WI38 (cell line): ENCODE data around the gene SMC3.

Experiments used
- H3K4me3 ChIP-seq: 2 replicates; pipeline ENCODE4 v1.5.1; 2011; ENCODE audit warnings: low read depth, mild to moderate bottlenecking, control low read depth, low read length
- CTCF ChIP-seq: IDR thresholded peaks from 2 replicates; pipeline ENCODE4 v1.5.1; 2012; ENCODE audit warnings: low read depth, mild to moderate bottlenecking, control low read depth, low read length

SMC3 gene

GRCh38 chr10:110612087-110612486 is 44.6 kb downstream of the SMC3 start:
- TF ChIP-seq CTCF, result no peak

GRCh38 chr10:110612629-110613028 is 45.1 kb downstream of the SMC3 start:
- no peak overlapping the region for H3K4me3 ChIP-seq
- no peak for TF ChIP-seq CTCF

More at GRCh38 chr10:110612087-110612486, 44.6 kb downstream of the SMC3 start:
- H3K4me3 ChIP-seq, result no peak overlapping the region

GRCh38 chr10:110613341-110613995 is 46.0 kb downstream of the SMC3 start:
- H3K4me3 ChIP-seq, result no peak overlapping the region
- no peak for TF ChIP-seq CTCF

DNA sequence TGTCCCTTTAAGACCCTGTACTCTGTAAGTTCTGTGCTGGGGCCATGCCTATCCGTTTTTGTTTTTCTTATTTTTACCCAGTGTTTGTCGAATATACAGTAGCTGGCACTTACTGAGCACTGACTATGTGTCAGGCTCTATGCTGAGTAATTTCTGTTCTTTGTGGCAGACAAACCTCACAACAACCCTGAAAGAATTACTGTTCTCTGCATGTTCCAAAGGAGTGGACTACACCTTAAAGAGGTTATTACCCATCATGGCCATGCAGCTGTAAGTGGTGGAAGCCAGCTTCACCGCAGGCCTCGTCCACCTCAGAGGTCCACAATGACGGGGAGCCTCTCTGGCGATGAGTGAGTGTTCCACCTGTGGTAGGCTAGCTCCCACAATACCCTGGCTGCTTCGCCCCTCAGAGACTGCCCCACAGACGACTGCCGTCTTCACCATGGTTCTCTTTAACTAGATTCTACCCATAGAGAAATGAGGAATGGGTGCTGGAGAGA is 46.6 kb downstream of the SMC3 start:
- no peak for TF ChIP-seq CTCF
- no peak overlapping the region for H3K4me3 ChIP-seq

DNA sequence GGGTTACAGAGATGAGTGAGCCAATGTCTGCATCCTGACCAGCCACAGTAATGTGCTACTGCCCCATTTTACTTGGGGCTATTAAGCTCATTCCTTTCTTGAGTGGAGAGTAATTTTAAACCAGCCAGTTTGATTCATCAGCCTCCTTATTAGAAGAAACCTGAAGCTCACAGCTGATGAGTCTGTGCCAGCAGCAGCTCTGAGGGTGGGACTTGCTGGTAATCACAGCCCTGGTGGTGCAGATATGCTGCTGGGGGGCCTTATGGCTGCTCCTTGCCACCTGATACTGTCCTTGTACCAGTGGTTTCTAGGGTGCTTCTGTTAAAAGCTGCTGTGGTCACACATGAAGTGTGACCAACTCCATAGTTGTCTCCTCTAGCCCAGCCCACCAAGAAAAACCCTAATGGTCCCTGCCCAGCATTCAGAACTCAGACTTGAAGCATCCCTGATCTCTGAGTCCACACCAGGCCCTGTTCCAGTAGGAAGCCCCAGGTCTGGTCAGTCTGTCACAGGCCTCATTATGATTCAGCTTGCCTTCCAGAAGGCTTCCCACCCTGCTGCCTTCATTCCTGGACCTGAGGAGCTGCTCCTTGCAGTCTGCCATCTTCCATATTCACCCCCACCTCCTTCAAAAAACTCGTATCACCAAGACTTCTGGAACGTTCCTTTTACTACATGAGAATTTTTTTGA is 47.7 kb downstream of the SMC3 start:
- no peak overlapping the region for H3K4me3 ChIP-seq
- no peak for TF ChIP-seq CTCF

DNA sequence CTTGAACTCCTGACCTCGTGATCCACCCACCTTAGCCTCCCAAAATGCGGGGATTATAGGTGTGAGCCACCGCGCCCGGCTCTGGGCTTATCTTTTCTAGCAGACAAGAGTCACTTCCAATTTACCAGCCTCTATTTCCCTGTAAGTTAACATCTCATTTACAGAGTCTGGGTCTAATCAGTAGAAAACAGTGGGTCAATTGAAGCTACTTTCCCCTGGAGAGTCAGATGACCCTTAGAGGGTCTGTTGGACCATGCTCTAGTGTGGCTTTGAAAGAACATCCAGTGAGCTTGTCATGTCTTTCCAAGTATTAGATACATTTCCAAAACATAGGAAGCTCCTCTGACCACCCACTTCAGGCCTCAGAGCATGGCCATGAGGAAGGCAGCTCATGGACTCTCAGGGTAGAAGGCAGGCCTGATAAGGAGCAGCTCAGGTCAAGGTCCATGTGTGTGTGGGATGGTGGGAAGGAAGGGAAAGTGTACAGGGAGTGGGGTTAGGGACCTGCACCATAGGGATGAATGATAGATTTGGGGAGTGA is 49.1 kb downstream of the SMC3 start:
- TF ChIP-seq CTCF, result no peak
- no peak overlapping the region for H3K4me3 ChIP-seq

DNA sequence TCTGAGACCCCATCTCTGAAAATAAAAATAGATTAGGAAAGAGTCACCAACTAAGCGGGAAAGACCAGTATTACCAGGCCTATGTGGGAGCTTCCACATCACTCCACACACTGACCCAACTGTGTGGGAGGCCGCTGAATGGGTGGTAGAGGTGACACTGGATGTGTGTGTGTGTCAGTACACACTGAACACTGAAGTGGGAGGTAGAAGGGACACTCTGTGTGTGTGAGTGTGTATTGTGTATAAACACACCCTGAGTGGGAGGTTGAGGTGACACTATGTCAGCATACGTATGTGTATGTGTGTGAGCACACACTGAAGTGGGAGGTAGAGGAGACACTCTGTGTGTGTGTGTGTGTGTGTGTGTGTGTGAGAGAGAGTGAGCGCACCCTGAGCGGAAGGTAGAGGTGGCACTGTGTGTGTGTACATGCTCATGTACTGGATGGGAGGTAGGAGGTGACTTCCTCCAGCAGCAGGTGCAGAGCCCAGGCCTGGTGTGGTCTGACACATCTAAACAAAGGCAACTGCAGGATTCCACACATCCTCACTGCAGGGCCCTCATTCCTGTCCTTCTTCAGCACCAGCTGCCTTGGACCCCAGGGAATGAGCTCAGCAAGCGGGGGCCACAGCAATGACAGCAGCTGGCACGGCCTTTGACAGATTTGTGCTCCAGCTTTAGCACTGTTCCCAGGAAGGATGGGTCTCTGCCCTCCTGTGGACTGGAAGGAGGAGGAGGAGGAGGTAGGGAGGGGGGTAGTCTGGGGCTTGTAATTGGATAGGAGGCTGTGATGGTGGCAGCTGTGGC is 50.1 kb downstream of the SMC3 start:
- no peak overlapping the region for H3K4me3 ChIP-seq
- no peak for TF ChIP-seq CTCF
